GM18873 (cell line): ENCODE data around the gene FKRP.

Source experiments
- ATAC-seq: cut with Tn5 transposase; IDR thresholded peaks from one replicate; pipeline ENCODE4 v1.9.1; 2021; ENCODE audit warnings: mild to moderate bottlenecking, moderate library complexity, moderate number of reproducible peaks; ENCODE audit not compliant: unreplicated experiment, low FRiP score

The FKRP gene

GRCh38 chr19:46730595-46730994 lies 15.3 kb upstream of the FKRP start:
- ATAC-seq: no peak

GRCh38 chr19:46731007-46731501 lies 14.8 kb upstream of the FKRP start:
- no peak for ATAC-seq

DNA sequence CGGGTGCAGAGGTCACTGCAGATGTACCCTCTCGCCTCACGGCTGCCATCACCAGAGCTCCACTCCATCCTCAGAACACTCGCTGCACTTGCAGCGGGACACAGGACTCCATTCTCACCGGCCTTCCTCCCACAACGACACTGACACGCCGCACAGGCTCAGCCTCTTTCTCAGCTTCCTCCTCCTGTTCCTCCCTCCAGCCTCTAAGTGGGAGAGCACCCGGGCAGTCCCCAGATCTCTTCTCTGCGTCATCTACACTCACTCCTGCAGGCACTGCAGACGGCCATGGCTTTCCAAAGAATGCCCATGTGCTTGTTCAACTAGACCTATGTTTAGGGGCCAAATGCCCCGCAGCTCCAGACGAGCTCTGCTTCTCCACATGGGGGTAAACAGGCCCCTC lies 14.3 kb upstream of the FKRP start:
- no peak for ATAC-seq

- ATAC-seq: no peak
Measured at GRCh38 chr19:46732172-46732938, 13.5 kb upstream of the FKRP start.

GRCh38 chr19:46732966-46733689 lies 12.7 kb upstream of the FKRP start:
- no peak for ATAC-seq

DNA sequence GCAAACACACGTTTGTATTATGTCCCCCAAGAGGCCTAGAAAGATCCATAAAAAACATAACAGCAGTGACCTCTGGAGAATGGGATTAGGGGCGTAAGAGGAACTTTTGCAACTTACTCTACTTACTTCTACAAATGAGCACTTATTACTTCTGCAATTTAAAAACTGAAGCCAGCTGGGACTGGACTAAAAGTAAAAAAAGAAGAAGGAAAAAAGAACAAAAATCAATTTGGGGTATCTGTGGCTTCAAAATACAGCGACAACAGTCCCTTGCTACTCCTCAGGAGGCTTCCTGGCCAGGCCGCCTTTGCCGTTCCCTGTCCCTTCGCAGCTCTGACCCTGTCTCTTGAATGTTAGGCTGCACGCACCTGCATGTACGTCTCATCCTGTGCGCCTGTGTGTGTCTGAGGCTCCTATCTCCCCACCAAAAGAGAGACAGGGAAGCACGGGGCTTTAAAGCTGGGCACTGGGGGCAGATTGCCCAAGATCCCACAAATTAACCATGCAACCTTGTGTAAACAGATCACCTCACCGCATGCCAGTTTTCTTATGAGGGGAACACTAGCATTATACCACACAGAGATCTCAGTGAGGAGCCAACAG lies 12.1 kb upstream of the FKRP start:
- ATAC-seq: no peak

DNA sequence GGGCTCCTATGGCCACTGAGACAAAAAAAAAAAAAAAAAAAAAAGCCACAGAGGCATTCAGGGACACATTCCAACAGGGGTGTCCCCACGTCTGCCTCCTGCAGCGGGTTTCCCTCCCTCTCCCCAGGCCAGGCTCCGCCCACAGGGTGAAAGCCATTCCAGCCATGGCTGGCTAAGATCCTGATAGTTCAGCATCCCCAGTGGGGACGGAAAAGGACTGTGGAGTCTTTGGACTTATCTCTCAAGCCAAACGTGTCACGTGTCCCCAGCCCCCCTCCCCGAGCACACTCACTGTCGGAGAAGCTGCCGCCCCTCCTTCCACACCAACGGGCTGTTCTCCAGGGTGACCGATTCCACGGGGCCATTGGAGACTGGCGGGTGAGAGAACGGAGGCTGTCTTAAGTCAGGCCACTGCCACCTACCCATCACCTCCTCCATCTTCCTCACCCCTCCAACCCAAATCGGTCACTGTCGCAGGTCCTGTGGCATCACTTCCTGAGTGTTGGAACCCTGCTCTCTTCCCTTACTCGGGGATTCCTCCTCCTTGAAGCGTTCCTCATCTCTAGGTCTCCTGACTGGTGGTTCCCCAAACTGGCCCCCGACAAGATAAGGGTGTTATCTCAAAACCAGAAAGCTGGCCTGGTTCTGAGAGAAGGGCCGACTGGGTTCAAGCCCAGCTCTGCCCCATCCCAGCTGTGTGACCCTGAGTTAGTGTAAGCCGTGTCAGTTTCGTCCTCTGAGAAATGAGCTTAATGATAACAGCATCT lies 9.1 kb upstream of the FKRP start:
- ATAC-seq: no peak

GRCh38 chr19:46737298-46737654 lies 8.6 kb upstream of the FKRP start:
- ATAC-seq: no peak

- no peak for ATAC-seq
Measured at GRCh38 chr19:46737761-46738171, 8.1 kb upstream of the FKRP start.

GRCh38 chr19:46739290-46739771 lies 6.5 kb upstream of the FKRP start:
- no peak for ATAC-seq

GRCh38 chr19:46741447-46741846 lies 4.4 kb upstream of the FKRP start:
- no peak for ATAC-seq

GRCh38 chr19:46742926-46743480 lies 2.9 kb upstream of the FKRP start:
- ATAC-seq: no peak

DNA sequence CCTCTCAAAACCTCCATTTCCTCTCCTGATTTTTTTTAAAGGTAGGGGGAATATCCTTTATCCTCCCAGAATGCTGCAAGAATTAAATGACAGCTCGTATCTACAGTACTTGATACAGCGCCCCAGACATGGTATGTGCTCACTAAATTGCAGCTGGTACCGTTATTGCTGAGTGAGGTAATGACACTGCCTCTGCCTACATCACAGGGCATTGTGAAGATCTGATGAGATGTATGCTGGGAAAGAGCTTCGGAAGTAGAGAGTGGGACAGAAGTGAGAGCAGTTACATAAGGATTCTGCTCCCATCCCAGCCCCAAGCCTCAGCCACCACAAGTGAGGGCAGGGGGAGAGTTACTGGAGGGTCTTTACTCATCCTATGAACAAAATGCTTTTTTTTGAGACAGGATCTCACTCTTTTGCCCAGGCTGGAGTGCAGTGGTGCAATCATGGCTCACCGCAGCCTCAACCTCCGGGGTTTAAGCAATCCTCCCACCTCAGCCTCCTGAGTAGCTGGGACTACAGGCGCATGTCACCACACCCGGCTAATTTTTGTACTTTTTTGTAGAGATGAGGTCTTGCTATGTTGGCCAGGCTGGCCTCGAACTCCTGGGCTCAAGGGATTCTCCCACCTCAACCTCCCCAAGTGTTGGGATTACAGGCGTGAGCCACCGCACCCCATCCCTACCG lies 1.7 kb upstream of the FKRP start:
- ATAC-seq: no peak

- no peak for ATAC-seq
Measured at GRCh38 chr19:46745030-46745429, 827 bp upstream of the FKRP start.

DNA sequence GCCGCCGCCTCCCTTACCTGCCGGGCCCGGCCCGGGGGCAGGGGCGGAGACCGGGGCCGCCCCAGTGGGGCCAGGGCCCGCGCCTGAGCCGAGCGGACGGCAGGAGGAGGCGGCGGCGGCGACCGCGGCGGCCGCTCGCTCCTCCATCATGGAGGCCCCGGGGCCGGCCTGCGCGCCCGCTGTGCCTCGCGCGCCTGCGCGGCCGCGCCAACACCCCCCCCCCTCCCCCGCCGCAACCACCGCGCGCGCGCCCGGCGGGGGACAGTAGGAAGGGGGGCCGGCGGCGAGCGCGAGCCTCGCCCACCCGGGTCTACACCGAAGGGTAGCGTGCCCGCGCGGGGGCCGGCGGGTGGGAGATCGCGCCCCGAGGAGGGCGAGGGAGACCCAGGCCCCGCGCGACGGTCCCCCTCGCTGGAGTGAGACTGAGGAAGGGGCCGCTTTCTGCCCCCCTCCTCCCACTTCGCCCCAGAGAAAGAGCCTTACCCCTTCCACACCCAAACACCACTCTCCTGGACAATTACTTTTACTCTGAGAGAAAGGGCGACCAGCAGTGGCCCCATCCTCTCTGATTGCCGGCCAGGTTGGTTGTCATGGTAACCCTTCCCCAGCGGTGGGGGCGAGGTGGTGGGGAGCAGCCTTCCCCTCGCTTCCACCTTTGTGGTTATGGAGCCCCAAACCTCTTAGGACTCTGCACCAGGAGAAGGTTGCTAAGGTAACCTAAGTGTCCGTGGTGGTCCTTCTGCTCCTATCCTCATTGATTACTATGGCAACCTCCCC lies 612 bp downstream of the FKRP start, which contains the start of gene STRN4:
TSS of gene STRN4 (minus strand) at position 170 of the 777 bp plus-strand sequence. CDS start at position 150, 20 bp downstream.
- no peak for ATAC-seq

GRCh38 chr19:46748325-46749109 lies 2.7 kb downstream of the FKRP start:
- no peak for ATAC-seq

GRCh38 chr19:46753420-46754155 lies 7.7 kb downstream of the FKRP start:
- ATAC-seq: no peak
